ENCODE data around the gene MPP2. TPM values are rescaled to one million over a fixed set of nuclear protein-coding genes. Genes with fewer than 3 reads are reported as not detected.

Gene MPP2
- polyA plus RNA-seq, 1 of the 3 experiments (the other 2 are of a cell fraction), result 8.3 TPM

DNA sequence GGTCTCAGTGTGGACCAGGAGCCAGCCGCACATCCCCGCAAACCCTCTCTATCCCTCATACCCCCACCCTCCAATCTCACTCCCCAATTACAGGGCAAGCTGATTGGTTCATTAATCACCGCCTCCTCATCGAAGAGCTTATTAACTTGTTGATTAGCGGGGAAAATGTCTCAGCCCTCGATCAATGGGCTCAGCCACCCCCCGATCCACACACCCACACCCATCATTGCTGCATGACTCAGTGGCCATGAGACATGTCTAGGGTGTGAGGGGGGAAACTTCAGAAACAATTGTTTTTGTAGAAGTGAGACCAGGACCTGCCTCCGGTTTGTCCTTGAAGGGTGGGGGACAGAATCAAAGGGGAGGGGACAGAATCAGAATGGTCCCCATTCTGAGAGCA, 48.9 kb upstream of the MPP2 start:
- Histone ChIP-seq H3K79me2 (ENCODE audit: insufficient read depth) (no peaks in the 10 kb centered on the region), H3K4me1 (ENCODE audit: control insufficient read depth in 1 of 2, insufficient read depth in 2 of 2, low read depth in 1 of 2, low read length in 1 of 2) (no peaks in the 10 kb centered on the region), H4K20me1 (ENCODE audit: insufficient read depth) (no peaks in the 10 kb centered on the region), H3F3A (replicated peaks; ENCODE audit: insufficient read depth) (no peaks in the 10 kb centered on the region), H3K27me3 (ENCODE audit: insufficient read depth) (no peaks in the 10 kb centered on the region), H2AFZ (ENCODE audit: low read depth) (no peak overlapping the region), H3K9ac (no peak overlapping the region), H3K4me3 (ENCODE audit: low read depth in 2 of 2, low read length in 1 of 2) (no peak overlapping the region), H3K36me3 (replicated peaks in 1 of 2; ENCODE audit: control insufficient read depth in 1 of 2, insufficient read depth in 2 of 2, low read length in 1 of 2) (no peaks in the 10 kb centered on the region), H3K9me3 (no peaks in the 10 kb centered on the region), H3K4me2 (no peak overlapping the region), H3K27ac (ENCODE audit: low read depth in 2 of 2, low read length in 1 of 2) (no peak overlapping the region), H3K9me2 (no peaks in the 10 kb centered on the region)
- WGBS (ENCODE audit: low lambda C conversion rate), result 80% methylated on average over 8 of the region's 8 CpGs
- ChIA-PET CTCF (interaction anchor here (0.6 to 2.4 kb wide), 2 partner anchors 12 to 38 kb away, joined by 3 to 7 read pairs; no protein-coding TSS in a partner anchor), POLR2A (no interaction called here)
- TF ChIP-seq FOSL2 (IDR thresholded peaks at IDR 0.05; ENCODE audit: borderline replicate concordance, low read depth) (no peak), EP300 (IDR thresholded peaks at IDR 0.05; ENCODE audit: borderline replicate concordance in 1 of 2, low read depth in 1 of 2, low read length in 1 of 2) (no peak), EZH2phosphoT487 (IDR thresholded peaks at IDR 0.05; ENCODE audit: borderline replicate concordance, low read depth) (no peak), YY1 (IDR thresholded peaks at IDR 0.05; ENCODE audit: low read depth) (no peak), SMC3 (IDR thresholded peaks at IDR 0.05; ENCODE audit: low read depth, low read length) (no peak), MEF2A (IDR thresholded peaks at IDR 0.05; ENCODE audit: borderline replicate concordance, low read depth) (no peak), RAD21 (IDR thresholded peaks at IDR 0.05; ENCODE audit: low read length) (no peak), ELF1 (IDR thresholded peaks at IDR 0.05) (no peak), CHD2 (IDR thresholded peaks at IDR 0.05; ENCODE audit: low read length, partially characterized antibody) (no peak), NFIC (IDR thresholded peaks at IDR 0.05; ENCODE audit: borderline replicate concordance) (no peak), SIN3A (IDR thresholded peaks at IDR 0.05; ENCODE audit: borderline replicate concordance, low read depth, low read length) (no peak)
- TF ChIP-seq, protein P1, sequence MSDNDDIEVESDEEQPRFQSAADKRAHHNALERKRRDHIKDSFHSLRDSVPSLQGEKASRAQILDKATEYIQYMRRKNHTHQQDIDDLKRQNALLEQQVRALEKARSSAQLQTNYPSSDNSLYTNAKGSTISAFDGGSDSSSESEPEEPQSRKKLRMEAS (IDR thresholded peaks at IDR 0.05; ENCODE audit: low read depth), result no peak
- TF ChIP-seq, protein P2, sequence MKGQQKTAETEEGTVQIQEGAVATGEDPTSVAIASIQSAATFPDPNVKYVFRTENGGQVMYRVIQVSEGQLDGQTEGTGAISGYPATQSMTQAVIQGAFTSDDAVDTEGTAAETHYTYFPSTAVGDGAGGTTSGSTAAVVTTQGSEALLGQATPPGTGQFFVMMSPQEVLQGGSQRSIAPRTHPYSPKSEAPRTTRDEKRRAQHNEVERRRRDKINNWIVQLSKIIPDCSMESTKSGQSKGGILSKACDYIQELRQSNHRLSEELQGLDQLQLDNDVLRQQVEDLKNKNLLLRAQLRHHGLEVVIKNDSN (IDR thresholded peaks at IDR 0.05; ENCODE audit: borderline replicate concordance, low read depth), result no peak
- TF ChIP-seq, protein P3, sequence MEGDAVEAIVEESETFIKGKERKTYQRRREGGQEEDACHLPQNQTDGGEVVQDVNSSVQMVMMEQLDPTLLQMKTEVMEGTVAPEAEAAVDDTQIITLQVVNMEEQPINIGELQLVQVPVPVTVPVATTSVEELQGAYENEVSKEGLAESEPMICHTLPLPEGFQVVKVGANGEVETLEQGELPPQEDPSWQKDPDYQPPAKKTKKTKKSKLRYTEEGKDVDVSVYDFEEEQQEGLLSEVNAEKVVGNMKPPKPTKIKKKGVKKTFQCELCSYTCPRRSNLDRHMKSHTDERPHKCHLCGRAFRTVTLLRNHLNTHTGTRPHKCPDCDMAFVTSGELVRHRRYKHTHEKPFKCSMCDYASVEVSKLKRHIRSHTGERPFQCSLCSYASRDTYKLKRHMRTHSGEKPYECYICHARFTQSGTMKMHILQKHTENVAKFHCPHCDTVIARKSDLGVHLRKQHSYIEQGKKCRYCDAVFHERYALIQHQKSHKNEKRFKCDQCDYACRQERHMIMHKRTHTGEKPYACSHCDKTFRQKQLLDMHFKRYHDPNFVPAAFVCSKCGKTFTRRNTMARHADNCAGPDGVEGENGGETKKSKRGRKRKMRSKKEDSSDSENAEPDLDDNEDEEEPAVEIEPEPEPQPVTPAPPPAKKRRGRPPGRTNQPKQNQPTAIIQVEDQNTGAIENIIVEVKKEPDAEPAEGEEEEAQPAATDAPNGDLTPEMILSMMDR (IDR thresholded peaks at IDR 0.05), result no peak
- TF ChIP-seq, protein P4, sequence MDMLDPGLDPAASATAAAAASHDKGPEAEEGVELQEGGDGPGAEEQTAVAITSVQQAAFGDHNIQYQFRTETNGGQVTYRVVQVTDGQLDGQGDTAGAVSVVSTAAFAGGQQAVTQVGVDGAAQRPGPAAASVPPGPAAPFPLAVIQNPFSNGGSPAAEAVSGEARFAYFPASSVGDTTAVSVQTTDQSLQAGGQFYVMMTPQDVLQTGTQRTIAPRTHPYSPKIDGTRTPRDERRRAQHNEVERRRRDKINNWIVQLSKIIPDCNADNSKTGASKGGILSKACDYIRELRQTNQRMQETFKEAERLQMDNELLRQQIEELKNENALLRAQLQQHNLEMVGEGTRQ (IDR thresholded peaks at IDR 0.05; ENCODE audit: borderline replicate concordance, low read depth, low read length), result no peak
- TF ChIP-seq, protein P5, sequence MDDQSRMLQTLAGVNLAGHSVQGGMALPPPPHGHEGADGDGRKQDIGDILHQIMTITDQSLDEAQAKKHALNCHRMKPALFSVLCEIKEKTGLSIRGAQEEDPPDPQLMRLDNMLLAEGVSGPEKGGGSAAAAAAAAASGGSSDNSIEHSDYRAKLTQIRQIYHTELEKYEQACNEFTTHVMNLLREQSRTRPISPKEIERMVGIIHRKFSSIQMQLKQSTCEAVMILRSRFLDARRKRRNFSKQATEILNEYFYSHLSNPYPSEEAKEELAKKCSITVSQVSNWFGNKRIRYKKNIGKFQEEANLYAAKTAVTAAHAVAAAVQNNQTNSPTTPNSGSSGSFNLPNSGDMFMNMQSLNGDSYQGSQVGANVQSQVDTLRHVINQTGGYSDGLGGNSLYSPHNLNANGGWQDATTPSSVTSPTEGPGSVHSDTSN (IDR thresholded peaks at IDR 0.05), result no peak
- TF ChIP-seq, protein P6, sequence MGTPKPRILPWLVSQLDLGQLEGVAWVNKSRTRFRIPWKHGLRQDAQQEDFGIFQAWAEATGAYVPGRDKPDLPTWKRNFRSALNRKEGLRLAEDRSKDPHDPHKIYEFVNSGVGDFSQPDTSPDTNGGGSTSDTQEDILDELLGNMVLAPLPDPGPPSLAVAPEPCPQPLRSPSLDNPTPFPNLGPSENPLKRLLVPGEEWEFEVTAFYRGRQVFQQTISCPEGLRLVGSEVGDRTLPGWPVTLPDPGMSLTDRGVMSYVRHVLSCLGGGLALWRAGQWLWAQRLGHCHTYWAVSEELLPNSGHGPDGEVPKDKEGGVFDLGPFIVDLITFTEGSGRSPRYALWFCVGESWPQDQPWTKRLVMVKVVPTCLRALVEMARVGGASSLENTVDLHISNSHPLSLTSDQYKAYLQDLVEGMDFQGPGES (IDR thresholded peaks at IDR 0.05; ENCODE audit: low read depth, low read length), result no peak
- no peak for DNase-seq

Measured in SK-N-SH (cell line).